Fibroblast of gingiva (primary cell): ENCODE data around the gene DAZL.
"Not testable (repeated sequence)": the region's sequence is repeated elsewhere in the genome, so short reads cannot be mapped to it uniquely, and the experiment has no call there.

Experiments
- DNase-seq: peaks from one replicate; pipeline ENCODE4 v3.0.0-alpha.2; 2011; ENCODE audit warnings: low read depth

Gene DAZL

DNA sequence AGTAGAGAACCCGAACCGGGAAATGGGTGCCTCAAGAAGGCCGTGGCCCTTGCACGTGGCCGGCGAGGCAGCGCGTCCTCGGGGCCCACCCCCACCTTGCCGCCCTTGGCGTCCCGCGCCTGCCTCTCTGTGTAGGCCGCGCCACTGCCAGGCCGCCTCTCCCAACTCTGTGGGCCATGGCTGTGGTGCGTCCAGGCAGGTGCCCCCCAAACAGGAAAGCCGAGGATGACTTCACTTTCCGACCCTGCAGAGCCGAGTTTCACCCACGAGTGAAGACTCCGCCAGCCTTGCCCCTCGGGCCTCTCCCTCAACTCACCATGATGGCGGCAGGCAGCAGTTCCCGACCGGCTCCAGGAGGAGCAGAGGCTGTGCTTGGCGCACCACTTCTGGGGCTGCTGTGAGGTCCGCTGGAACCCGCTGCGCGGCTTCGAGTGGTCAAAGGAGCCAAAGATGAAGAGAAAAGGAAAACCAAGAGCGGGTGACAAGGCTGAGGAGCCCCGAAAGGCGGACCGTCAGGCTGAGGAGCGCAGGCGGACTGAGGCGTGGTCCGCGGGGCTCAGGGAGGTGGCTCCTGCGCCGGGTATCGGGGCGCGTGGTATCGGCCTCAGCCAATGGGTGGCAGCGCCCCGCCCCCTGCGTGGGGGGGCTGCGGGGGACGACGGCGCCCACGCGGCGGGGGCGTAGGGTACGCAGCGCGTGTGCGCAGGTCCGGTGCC, at the start of gene DAZL:
TSS of gene DAZL (minus strand) at position 537 of the 716 bp plus-strand sequence. CDS start at position 319, 218 bp downstream.
- DNase-seq = no peak

DNA sequence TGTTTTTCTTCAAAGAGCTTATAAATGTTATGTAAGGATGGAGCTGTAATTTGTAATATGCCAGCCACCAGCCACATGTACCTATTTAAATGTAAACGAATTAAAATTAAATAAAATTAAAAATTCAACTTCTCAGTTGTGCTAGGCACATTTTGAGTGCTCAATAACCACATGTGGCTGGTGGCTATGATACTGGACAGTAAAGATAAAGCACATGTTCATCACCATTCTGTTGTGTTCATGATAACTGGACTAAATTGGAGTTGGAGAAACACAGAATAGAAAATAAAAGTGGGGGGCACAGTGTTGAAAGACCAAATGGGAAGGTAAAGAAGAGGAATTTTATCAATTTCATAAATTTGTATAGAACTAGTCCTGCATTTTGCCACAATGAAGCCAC, 49.8 kb upstream of the DAZL start:
- no peak for DNase-seq

- no peak for DNase-seq
These were observed 48.5 kb upstream of the DAZL start for GRCh38 chr3:16653712-16654111.

DNA sequence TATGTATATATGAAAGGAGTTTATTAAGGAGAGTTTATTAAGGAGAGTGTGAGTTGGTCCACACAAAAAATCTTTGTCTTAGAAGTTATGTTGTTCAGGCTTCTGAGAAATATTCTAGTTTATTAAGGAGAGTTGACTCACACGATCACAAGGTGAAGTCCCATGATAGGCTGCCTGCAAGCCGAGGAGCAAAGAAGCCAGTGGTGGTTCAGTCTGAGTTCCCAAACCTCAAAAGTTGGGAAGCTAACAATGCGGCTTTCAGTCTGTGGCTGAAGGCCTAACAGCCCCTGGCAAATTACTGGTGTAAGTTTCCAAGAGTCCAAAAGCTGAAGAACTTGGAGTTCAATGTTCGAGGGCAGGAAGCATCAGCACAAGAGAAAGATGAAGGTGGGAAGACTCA, 42.4 kb upstream of the DAZL start:
- no peak for DNase-seq

DNA sequence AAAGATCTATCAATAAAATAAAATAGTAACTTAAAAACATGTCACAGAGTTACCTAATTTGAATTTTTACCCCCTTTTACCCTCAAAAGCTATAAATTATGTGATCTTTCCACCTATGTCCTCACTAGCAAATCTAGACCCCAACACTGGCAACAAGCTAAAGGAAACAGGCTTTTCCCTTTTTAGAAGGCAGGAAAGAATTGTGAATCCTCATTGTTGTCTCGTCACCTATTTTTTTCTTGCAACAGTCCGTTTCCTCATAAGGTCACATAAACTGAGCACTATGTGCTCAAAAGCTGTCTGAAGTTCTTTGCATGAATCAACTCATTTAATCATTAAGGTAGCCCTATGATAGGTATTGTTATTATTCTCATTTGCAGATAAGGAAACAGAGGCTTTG, 34.6 kb upstream of the DAZL start:
- no peak for DNase-seq

GRCh38 chr3:16633948-16634347, 28.7 kb upstream of the DAZL start:
- no peak for DNase-seq

DNA sequence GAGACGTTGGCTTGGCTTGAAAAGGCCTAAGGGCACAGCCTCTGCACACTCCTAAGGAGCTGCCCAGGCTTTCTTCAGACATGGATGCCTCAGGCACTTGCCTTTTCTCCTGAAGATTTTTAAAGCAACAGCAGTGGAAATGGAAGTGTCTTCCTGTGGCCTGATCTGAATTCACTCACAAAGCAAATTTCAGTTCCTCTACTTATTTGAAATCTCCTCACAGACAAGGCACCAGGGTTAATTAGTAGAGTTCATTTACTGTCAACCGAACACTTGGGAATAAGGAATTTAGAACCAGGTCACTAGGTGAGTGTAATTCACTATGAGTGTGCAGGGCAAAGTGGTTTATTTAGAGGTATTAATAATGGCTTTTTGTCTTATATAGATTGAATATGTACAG, 27.2 kb upstream of the DAZL start:
- DNase-seq = no peak

GRCh38 chr3:16618721-16619120, 13.5 kb upstream of the DAZL start:
- DNase-seq = peak; percentile 38

GRCh38 chr3:16617155-16617554, 11.9 kb upstream of the DAZL start:
- not testable (repeated sequence) for DNase-seq

DNA sequence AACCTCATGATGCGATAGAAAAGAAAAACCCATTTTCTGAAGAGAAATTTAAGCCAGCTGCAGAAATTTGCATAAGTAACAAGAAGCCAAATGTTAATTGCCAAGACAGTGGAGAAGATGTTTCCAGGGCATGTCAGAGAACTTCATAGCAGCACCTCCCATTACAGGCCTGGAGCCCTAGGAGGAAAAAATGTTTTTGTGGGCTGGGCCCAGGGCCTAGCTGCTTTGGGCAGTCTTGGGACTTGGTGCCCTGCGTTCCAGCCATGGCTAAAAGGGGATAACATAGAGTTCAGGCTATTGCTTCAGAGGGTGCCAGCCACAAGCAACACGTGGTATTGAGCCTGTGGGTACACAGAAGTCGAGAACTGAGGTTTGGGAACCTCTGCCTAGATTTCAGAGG, 10.9 kb upstream of the DAZL start:
- DNase-seq = no peak

DNA sequence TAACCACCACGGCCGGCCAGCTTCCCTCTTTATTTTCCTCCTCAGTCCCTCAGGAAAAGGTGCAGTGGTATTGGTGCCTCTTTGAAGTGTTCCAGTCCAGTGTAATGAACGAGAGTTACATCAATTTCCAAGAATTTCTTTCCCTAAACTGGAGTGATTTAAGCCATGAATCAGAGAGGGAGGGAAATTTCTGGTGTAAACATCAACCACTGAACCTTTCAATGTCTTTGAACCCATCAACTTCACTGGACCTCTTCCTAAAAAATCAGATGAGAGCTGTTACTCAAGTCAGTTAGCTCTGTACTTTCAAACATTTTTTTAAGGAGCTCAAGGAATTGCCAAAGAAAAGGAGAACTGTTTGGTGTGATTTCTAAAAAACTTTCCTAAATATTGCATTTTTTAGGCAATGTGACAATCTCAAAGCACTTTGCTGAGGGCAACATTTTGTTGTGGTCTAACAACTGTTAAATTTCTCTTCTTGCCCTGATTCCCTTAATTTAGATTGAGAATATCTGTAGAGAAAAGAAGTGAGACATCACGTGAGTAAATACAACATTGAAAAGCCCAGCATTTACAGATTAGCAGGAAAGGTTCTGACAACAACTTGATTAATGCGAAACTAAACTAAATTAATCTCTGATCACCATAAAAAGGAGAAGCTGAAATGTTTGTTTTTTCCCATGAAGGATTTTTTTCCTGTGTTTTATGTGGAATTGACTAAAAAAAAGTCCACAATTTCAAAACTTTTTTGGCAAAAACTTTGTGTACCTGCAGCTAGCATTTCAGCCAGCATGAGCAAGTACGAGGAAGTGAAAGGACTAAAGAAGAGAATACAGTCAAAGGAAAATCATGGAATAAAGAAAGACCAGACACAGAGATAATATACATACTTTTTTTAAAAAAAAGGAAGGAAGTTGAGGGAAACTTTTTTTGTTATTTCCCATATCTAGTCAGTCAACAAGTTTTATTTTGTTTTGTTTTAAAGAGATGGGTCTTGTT, 9.1 kb upstream of the DAZL start:
- peak; percentile 56 for DNase-seq

GRCh38 chr3:16609927-16610580, 4.8 kb upstream of the DAZL start:
- peak; percentile 84 for DNase-seq

DNA sequence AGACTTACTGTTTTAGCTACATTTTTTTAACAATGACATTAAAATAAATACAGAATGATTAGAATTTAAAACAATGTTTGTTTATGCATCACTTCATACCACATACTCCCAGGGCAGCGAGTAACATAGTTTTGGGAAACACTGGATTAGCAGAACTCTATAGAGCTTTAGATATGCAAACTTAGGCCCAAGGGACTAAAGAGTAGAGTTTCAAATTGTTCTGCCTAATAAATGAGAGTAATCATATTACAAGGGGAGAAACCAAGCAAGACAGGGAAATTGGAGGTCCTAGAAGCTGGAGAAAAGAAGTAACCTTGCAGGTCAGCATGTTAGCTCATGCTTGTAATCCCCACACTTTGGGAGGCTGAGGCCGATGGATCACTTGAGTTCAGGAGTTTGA, 3.6 kb upstream of the DAZL start:
- peak; percentile 8 for DNase-seq

- DNase-seq = no peak
These were observed 2.5 kb upstream of the DAZL start for GRCh38 chr3:16607718-16608117.

GRCh38 chr3:16606398-16606797, 1.2 kb upstream of the DAZL start:
- DNase-seq = no peak

DNA sequence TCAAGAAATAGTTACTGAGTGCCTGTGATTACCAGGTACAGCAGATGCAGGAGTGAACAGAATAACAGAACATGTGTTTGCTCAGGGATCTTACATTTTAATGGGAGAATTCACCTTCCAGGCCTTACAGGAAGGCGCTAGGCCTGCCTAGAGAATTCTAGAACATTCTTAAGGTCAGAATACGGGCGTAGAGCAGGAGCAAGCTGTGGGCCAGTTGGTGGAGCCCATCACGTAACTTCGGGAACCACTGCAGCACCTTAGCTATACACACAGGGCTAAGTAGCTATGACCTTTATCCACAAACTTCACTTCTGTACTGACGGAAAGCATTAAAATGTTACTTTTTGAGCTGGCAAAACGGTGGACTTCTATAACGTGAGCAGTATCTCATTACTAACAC, 743 bp upstream of the DAZL start:
- no peak for DNase-seq

GRCh38 chr3:16604433-16604832, 790 bp downstream of the DAZL start:
- DNase-seq = no peak

- no peak for DNase-seq
These were observed 3.7 kb downstream of the DAZL start for GRCh38 chr3:16601537-16602005.

GRCh38 chr3:16600780-16601536, 4.3 kb downstream of the DAZL start:
- peak; percentile 72 for DNase-seq

GRCh38 chr3:16599694-16600093, 5.5 kb downstream of the DAZL start:
- no peak for DNase-seq

DNA sequence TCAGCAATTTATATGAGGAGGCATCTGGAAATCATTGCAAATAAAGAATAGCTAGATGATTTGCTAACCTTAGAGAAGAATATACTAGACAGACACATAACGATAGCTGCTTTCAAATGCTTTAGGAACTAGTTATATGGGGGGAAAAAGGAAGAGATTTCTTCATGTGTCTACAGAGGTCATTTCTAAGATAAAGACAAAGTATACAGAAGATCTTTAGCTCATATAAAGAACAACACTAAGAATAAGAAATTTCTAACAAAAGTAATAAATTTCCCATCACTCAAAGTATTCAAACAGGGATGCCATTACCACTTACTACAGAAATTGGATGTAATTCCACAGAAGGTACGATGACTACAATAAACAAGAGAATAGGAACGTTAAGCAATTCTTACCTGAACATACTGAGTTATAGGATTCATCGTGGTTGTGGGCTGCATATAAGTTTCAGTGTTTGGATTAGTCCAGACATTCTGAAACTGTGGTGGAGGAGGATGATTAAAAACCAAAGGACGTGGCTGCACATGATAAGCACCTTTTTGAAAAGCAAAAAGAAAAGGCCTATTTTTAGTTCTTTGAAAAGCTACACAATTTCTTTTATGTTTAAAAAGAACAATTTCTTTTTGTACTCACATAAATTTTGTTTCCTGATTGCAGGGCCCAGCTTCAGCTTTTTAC, 8.7 kb downstream of the DAZL start:
- DNase-seq = no peak
